ENCODE data around the gene CD82.

The CD82 gene

DNA sequence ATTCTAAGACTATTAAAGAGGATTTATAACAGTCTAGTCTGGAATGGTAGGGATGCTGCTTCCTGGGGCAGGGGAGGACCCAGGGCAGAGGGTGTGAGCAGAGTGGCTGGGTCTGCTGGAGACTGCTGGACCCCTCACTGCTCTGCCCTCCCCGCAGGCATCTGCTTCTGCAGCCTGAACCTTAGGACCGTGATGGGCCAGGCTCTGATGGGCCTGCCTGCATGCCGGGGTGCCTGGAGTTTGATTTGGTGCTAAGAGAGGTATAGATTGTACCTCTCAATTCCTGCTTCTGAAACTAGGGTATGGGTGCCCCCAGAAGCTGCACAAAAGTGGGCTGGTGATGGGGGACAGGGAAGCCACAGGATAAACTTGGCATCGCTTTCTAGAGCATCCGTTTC, 54.9 kb downstream of the CD82 start:
- TF ChIP-seq ZNF70 (CRISPR knock-in tag; IDR thresholded peaks at IDR 0.05) = no peak
- no peak for TF ChIP-seq TOX (CRISPR knock-in tag; IDR thresholded peaks at IDR 0.05; ENCODE audit: borderline replicate concordance)
- no peak for TF ChIP-seq ZFP30 (CRISPR knock-in tag; IDR thresholded peaks at IDR 0.05)
- TF ChIP-seq PPARA (CRISPR knock-in tag; IDR thresholded peaks at IDR 0.05; ENCODE audit: borderline replicate concordance) = no peak
- no peak for TF ChIP-seq ZFP3 (CRISPR knock-in tag; IDR thresholded peaks at IDR 0.05)
- no peak for TF ChIP-seq GLIS3 (CRISPR knock-in tag; IDR thresholded peaks at IDR 0.05)
- TF ChIP-seq, protein P1, sequence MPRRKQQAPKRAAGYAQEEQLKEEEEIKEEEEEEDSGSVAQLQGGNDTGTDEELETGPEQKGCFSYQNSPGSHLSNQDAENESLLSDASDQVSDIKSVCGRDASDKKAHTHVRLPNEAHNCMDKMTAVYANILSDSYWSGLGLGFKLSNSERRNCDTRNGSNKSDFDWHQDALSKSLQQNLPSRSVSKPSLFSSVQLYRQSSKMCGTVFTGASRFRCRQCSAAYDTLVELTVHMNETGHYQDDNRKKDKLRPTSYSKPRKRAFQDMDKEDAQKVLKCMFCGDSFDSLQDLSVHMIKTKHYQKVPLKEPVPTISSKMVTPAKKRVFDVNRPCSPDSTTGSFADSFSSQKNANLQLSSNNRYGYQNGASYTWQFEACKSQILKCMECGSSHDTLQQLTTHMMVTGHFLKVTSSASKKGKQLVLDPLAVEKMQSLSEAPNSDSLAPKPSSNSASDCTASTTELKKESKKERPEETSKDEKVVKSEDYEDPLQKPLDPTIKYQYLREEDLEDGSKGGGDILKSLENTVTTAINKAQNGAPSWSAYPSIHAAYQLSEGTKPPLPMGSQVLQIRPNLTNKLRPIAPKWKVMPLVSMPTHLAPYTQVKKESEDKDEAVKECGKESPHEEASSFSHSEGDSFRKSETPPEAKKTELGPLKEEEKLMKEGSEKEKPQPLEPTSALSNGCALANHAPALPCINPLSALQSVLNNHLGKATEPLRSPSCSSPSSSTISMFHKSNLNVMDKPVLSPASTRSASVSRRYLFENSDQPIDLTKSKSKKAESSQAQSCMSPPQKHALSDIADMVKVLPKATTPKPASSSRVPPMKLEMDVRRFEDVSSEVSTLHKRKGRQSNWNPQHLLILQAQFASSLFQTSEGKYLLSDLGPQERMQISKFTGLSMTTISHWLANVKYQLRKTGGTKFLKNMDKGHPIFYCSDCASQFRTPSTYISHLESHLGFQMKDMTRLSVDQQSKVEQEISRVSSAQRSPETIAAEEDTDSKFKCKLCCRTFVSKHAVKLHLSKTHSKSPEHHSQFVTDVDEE (CRISPR knock-in tag; IDR thresholded peaks at IDR 0.05) = no peak
- TF ChIP-seq, protein P2, sequence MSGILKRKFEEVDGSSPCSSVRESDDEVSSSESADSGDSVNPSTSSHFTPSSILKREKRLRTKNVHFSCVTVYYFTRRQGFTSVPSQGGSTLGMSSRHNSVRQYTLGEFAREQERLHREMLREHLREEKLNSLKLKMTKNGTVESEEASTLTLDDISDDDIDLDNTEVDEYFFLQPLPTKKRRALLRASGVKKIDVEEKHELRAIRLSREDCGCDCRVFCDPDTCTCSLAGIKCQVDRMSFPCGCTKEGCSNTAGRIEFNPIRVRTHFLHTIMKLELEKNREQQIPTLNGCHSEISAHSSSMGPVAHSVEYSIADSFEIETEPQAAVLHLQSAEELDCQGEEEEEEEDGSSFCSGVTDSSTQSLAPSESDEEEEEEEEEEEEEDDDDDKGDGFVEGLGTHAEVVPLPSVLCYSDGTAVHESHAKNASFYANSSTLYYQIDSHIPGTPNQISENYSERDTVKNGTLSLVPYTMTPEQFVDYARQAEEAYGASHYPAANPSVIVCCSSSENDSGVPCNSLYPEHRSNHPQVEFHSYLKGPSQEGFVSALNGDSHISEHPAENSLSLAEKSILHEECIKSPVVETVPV (CRISPR knock-in tag; IDR thresholded peaks at IDR 0.05) = no peak
- TF ChIP-seq ISL1 (CRISPR knock-in tag; IDR thresholded peaks at IDR 0.05) = no peak
- no peak for TF ChIP-seq TCF4 (CRISPR knock-in tag; IDR thresholded peaks at IDR 0.05; ENCODE audit: borderline replicate concordance)
- no peak for TF ChIP-seq OSR1 (CRISPR knock-in tag; IDR thresholded peaks at IDR 0.05)
- TF ChIP-seq, protein P3, sequence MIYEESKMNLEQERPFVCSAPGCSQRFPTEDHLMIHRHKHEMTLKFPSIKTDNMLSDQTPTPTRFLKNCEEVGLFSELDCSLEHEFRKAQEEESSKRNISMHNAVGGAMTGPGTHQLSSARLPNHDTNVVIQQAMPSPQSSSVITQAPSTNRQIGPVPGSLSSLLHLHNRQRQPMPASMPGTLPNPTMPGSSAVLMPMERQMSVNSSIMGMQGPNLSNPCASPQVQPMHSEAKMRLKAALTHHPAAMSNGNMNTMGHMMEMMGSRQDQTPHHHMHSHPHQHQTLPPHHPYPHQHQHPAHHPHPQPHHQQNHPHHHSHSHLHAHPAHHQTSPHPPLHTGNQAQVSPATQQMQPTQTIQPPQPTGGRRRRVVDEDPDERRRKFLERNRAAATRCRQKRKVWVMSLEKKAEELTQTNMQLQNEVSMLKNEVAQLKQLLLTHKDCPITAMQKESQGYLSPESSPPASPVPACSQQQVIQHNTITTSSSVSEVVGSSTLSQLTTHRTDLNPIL (CRISPR knock-in tag; IDR thresholded peaks at IDR 0.05; ENCODE audit: low read depth) = no peak
- TF ChIP-seq ZNF8 (CRISPR knock-in tag; IDR thresholded peaks at IDR 0.05) = no peak
- ATAC-seq = no peak

DNA sequence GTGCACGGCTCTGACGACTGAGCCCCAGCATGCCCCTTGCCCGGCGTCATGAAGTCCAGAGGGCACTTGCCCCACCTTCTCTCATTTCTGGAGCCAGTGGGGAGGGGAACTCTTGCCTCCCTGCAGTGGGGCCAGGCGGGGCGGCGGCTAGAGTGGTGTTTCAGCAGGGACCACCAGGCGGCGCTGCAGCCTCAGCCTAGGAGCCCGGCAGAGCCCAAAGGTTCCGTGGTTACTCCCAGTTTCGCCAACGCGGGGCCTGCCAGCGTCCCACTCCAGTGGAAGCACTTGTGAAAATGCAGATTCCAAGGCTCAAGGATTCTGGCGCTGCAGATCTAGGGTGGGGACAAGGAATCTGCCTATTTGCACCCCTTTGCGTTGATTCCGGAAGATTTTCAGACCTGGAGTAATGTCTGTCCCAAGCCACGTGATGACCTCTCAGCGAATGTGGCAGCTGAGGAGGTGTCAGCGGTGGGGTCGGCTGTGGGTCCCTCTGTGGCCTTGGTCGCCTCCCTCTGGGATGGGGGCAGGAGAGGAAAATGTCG, 55.7 kb downstream of the CD82 start:
- no peak for TF ChIP-seq GLIS3 (CRISPR knock-in tag; IDR thresholded peaks at IDR 0.05)
- no peak for TF ChIP-seq ZFP3 (CRISPR knock-in tag; IDR thresholded peaks at IDR 0.05)
- no peak for TF ChIP-seq ESRRG (CRISPR knock-in tag; IDR thresholded peaks at IDR 0.05)
- no peak for TF ChIP-seq ZC3H10 (CRISPR knock-in tag; IDR thresholded peaks at IDR 0.05)
- ATAC-seq = peak; percentile 91

DNA sequence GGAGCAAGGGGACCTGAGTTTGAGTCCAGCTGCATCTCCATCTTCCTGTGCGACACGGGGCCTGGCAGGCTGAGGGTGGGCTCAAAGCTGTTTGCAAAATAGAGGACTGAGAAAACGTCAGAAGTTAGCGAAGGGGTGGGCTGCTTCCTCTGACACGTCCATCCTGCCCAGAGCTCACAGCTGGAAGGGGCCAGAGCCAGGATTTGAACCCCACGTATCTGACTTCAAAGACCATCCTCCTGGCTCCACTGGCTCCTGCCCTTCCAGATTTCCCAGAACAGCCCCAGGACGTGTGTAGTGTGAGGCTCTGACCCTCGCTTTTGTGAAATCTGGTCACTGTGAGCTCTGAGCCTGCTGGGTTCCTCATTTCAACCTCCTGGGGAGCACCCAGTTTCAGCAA, 56.3 kb downstream of the CD82 start:
- TF ChIP-seq TOX (CRISPR knock-in tag; IDR thresholded peaks at IDR 0.05; ENCODE audit: borderline replicate concordance) (no peak), OSR1 (CRISPR knock-in tag; IDR thresholded peaks at IDR 0.05) (no peak), GLIS3 (CRISPR knock-in tag; IDR thresholded peaks at IDR 0.05) (no peak), ESRRG (CRISPR knock-in tag; IDR thresholded peaks at IDR 0.05) (no peak), ZNF70 (CRISPR knock-in tag; IDR thresholded peaks at IDR 0.05) (no peak), TCF4 (CRISPR knock-in tag; IDR thresholded peaks at IDR 0.05; ENCODE audit: borderline replicate concordance) (no peak), ISL1 (CRISPR knock-in tag; IDR thresholded peaks at IDR 0.05) (no peak), ZFP30 (CRISPR knock-in tag; IDR thresholded peaks at IDR 0.05) (no peak), ZC3H10 (CRISPR knock-in tag; IDR thresholded peaks at IDR 0.05) (no peak), BACH2 (CRISPR knock-in tag; IDR thresholded peaks at IDR 0.05; ENCODE audit: borderline replicate concordance) (no peak), ZNF8 (CRISPR knock-in tag; IDR thresholded peaks at IDR 0.05) (no peak), SNAI2 (CRISPR knock-in tag; IDR thresholded peaks at IDR 0.05) (no peak), ARNTL (CRISPR knock-in tag; IDR thresholded peaks at IDR 0.05; ENCODE audit: borderline replicate concordance, low read depth) (no peak), RARB (CRISPR knock-in tag; IDR thresholded peaks at IDR 0.05) (no peak), ZFP3 (CRISPR knock-in tag; IDR thresholded peaks at IDR 0.05) (no peak), PPARA (CRISPR knock-in tag; IDR thresholded peaks at IDR 0.05; ENCODE audit: borderline replicate concordance) (no peak)
- TF ChIP-seq, protein P4, sequence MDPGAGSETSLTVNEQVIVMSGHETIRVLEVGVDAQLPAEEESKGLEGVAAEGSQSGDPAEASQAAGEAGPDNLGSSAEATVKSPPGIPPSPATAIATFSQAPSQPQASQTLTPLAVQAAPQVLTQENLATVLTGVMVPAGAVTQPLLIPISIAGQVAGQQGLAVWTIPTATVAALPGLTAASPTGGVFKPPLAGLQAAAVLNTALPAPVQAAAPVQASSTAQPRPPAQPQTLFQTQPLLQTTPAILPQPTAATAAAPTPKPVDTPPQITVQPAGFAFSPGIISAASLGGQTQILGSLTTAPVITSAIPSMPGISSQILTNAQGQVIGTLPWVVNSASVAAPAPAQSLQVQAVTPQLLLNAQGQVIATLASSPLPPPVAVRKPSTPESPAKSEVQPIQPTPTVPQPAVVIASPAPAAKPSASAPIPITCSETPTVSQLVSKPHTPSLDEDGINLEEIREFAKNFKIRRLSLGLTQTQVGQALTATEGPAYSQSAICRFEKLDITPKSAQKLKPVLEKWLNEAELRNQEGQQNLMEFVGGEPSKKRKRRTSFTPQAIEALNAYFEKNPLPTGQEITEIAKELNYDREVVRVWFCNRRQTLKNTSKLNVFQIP (CRISPR knock-in tag; IDR thresholded peaks at IDR 0.05; ENCODE audit: borderline replicate concordance, low read depth) = no peak
- TF ChIP-seq, protein P5, sequence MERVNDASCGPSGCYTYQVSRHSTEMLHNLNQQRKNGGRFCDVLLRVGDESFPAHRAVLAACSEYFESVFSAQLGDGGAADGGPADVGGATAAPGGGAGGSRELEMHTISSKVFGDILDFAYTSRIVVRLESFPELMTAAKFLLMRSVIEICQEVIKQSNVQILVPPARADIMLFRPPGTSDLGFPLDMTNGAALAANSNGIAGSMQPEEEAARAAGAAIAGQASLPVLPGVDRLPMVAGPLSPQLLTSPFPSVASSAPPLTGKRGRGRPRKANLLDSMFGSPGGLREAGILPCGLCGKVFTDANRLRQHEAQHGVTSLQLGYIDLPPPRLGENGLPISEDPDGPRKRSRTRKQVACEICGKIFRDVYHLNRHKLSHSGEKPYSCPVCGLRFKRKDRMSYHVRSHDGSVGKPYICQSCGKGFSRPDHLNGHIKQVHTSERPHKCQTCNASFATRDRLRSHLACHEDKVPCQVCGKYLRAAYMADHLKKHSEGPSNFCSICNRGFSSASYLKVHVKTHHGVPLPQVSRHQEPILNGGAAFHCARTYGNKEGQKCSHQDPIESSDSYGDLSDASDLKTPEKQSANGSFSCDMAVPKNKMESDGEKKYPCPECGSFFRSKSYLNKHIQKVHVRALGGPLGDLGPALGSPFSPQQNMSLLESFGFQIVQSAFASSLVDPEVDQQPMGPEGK (CRISPR knock-in tag; IDR thresholded peaks at IDR 0.05; ENCODE audit: borderline replicate concordance) = no peak
- TF ChIP-seq, protein P2 (CRISPR knock-in tag; IDR thresholded peaks at IDR 0.05) = no peak
- TF ChIP-seq, protein P1 (CRISPR knock-in tag; IDR thresholded peaks at IDR 0.05) = no peak
- no peak for ATAC-seq

Data from SK-N-SH treated with all-trans-retinoic acid at 6 μM for 48 hours (cell line).